ENCODE data around the gene JCHAIN. TPM values are rescaled to one million over a fixed set of nuclear protein-coding genes. Genes with fewer than 3 reads are reported as not detected.
A peak's percentile ranks its signal among the peaks of the same experiment; 100 is the strongest.

JCHAIN gene
- total RNA-seq, 2 donors from 2014 or later = not detected

- peak overlapping the region; percentile 87 for H3K4me3 ChIP-seq (ENCODE audit: low read length)
- H3K9me3 ChIP-seq (ENCODE audit: control insufficient read depth, low read length) = no peaks in the 10 kb centered on the region
- no peak overlapping the region for H3K27ac ChIP-seq (ENCODE audit: low read depth, low read length)
- Mint-ChIP-seq H3K36me3 (ENCODE audit: low read depth) (no peaks in the 10 kb centered on the region), H3K27me3 (ENCODE audit: insufficient read depth) (no peaks in the 10 kb centered on the region), H3K9me3 (no peaks in the 10 kb centered on the region), H3K4me3 (peak overlapping the region; percentile 76), H3K27ac (peak overlapping the region; percentile 79), H3K4me1 (peaks cover 23% of the 10 kb centered on the region)
- no peak for DNase-seq
- no peak for TF ChIP-seq CTCF (conservative IDR thresholded peaks at IDR 0.05)
- no peaks in the 10 kb centered on the region for H3K4me1 ChIP-seq (ENCODE audit: control insufficient read depth, insufficient read depth, low read length)
- peak overlapping the region; percentile 83 for H3K9ac ChIP-seq (ENCODE audit: extremely low read depth, low read length, poor library complexity, severe bottlenecking)
- H3K27me3 ChIP-seq (ENCODE audit: control insufficient read depth, insufficient read depth, low read length, poor library complexity, severe bottlenecking) = no peaks in the 10 kb centered on the region
- no peaks in the 10 kb centered on the region for H3K36me3 ChIP-seq (ENCODE audit: control insufficient read depth, insufficient read depth, low read length)
- 4 to 22% methylated on average over 3 to 7 of the region's 7 CpGs for WGBS, 2 experiments (ENCODE audit: insufficient coverage in 1 of 2, insufficient read length in 1 of 2)
Measured at GRCh38 chr4:70706044-70706461, 39.7 kb upstream of the JCHAIN start.

GRCh38 chr4:70705183-70706043 lies 39.1 kb upstream of the JCHAIN start:
- Mint-ChIP-seq H3K36me3 (ENCODE audit: low read depth) (no peaks in the 10 kb centered on the region), H3K4me1 (peaks cover 23% of the 10 kb centered on the region), H3K27ac (peak overlapping the region; percentile 79), H3K27me3 (ENCODE audit: insufficient read depth) (no peaks in the 10 kb centered on the region), H3K4me3 (peak overlapping the region; percentile 76), H3K9me3 (no peaks in the 10 kb centered on the region)
- H3K27me3 ChIP-seq (ENCODE audit: control insufficient read depth, insufficient read depth, low read length, poor library complexity, severe bottlenecking) = no peaks in the 10 kb centered on the region
- TF ChIP-seq CTCF (conservative IDR thresholded peaks at IDR 0.05) = peak; percentile 6
- no peaks in the 10 kb centered on the region for H3K36me3 ChIP-seq (ENCODE audit: control insufficient read depth, insufficient read depth, low read length)
- peak overlapping the region; percentile 87 for H3K4me3 ChIP-seq (ENCODE audit: low read length)
- H3K9me3 ChIP-seq (ENCODE audit: control insufficient read depth, low read length) = no peaks in the 10 kb centered on the region
- no peaks in the 10 kb centered on the region for H3K4me1 ChIP-seq (ENCODE audit: control insufficient read depth, insufficient read depth, low read length)
- 0 to 1% methylated on average over 49 to 86 of the region's 86 CpGs for WGBS, 2 experiments (ENCODE audit: insufficient coverage in 1 of 2, insufficient read length in 1 of 2)
- H3K9ac ChIP-seq (ENCODE audit: extremely low read depth, low read length, poor library complexity, severe bottlenecking) = peak overlapping the region; percentile 83
- peak overlapping the region; percentile 79 for H3K27ac ChIP-seq (ENCODE audit: low read depth, low read length)
- DNase-seq = peak; percentile 90

GRCh38 chr4:70704931-70705182 lies 38.5 kb upstream of the JCHAIN start:
- Histone ChIP-seq H3K4me1 (ENCODE audit: control insufficient read depth, insufficient read depth, low read length) (no peaks in the 10 kb centered on the region), H3K9ac (ENCODE audit: extremely low read depth, low read length, poor library complexity, severe bottlenecking) (peak overlapping the region; percentile 83), H3K27ac (ENCODE audit: low read depth, low read length) (peak overlapping the region; percentile 79), H3K9me3 (ENCODE audit: control insufficient read depth, low read length) (no peaks in the 10 kb centered on the region), H3K36me3 (ENCODE audit: control insufficient read depth, insufficient read depth, low read length) (no peaks in the 10 kb centered on the region), H3K27me3 (ENCODE audit: control insufficient read depth, insufficient read depth, low read length, poor library complexity, severe bottlenecking) (no peaks in the 10 kb centered on the region), H3K4me3 (ENCODE audit: low read length) (peak overlapping the region; percentile 85)
- no peak overlapping the region for H3K27ac Mint-ChIP-seq
- DNase-seq = no peak
- peak overlapping the region; percentile 76 for H3K4me3 Mint-ChIP-seq
- H3K36me3 Mint-ChIP-seq (ENCODE audit: low read depth) = no peaks in the 10 kb centered on the region
- H3K9me3 Mint-ChIP-seq = no peaks in the 10 kb centered on the region
- no peaks in the 10 kb centered on the region for H3K27me3 Mint-ChIP-seq (ENCODE audit: insufficient read depth)
- WGBS, 2 experiments (ENCODE audit: insufficient coverage in 1 of 2, insufficient read length in 1 of 2) = 0% methylated on average over 39 of the region's 39 CpGs; no CpG with 5 or more reads in 1 of the 2 experiments
- H3K4me1 Mint-ChIP-seq = peaks cover 22% of the 10 kb centered on the region
- TF ChIP-seq CTCF (conservative IDR thresholded peaks at IDR 0.05) = no peak

Data from endodermal cell (in vitro differentiated cells).